Neural cell (in vitro differentiated cells): ENCODE measurements around the gene HNRNPA2B1. TPM values are rescaled to one million over a fixed set of nuclear protein-coding genes. Genes with fewer than 3 reads are reported as not detected.
"Not testable (repeated sequence)": the region's sequence is repeated elsewhere in the genome, so short reads cannot be mapped to it uniquely, and the experiment has no call there.

ENCODE experiments used
- H2AFZ ChIP-seq: fragments of 200-600, 300-800 bp; sonication (generic), shearing (Covaris generic); 2 replicates; pipeline ENCODE4 v1.6.0; 2014; ENCODE audit warnings: low read depth, mild to moderate bottlenecking, antibody characterized with exemption, low read length, moderate library complexity
- H3F3A ChIP-seq: fragments of 200-600 bp; shearing (Covaris generic); 2 replicates; pipeline ENCODE4 v1.6.1; 2016; ENCODE audit warnings: mild to moderate bottlenecking, moderate library complexity, mixed read lengths, antibody characterized with exemption, low read length; ENCODE audit not compliant: insufficient read depth, poor library complexity, severe bottlenecking
- H3K27ac ChIP-seq: fragments of 200-600, 300-800 bp; sonication (generic), shearing (Covaris generic); 2 replicates; pipeline ENCODE4 v1.5.1; 2014; ENCODE audit warnings: mild to moderate bottlenecking, low read length, moderate library complexity
- H3K27me3 ChIP-seq: fragments of 300-800, 200-600 bp; sonication (generic), shearing (Covaris generic); 2 replicates; pipeline ENCODE4 v1.6.0; 2014; ENCODE audit warnings: mild to moderate bottlenecking, low read depth, low read length, moderate library complexity; ENCODE audit not compliant: insufficient read depth
- H3K36me3 ChIP-seq: fragments of 300-800, 200-600 bp; sonication (generic), shearing (Covaris generic); 2 replicates; pipeline ENCODE4 v1.5.1; 2014; ENCODE audit warnings: mild to moderate bottlenecking, antibody characterized with exemption, low read length, moderate library complexity; ENCODE audit not compliant: insufficient read depth
- H3K4me2 ChIP-seq: fragments of 300-800, 200-600 bp; sonication (generic), shearing (Covaris generic); 2 replicates; pipeline ENCODE4 v1.6.0; 2014; ENCODE audit warnings: mild to moderate bottlenecking, low read length
- H3K4me3 ChIP-seq: fragments of 300-800, 200-600 bp; sonication (generic), shearing (Covaris generic); 2 replicates; pipeline ENCODE4 v1.5.1; 2014; ENCODE audit warnings: mild to moderate bottlenecking, low read length, moderate library complexity
- H3K79me2 ChIP-seq: fragments of 200-600 bp; shearing (Covaris generic); replicated peaks from 2 replicates; pipeline ENCODE4 v1.6.0; 2014; ENCODE audit warnings: mild to moderate bottlenecking, low read length, moderate library complexity; ENCODE audit not compliant: insufficient read depth
- H3K9ac ChIP-seq: fragments of 300-800, 200-600 bp; sonication (generic), shearing (Covaris generic); 2 replicates; pipeline ENCODE4 v1.6.1; 2016; ENCODE audit warnings: mild to moderate bottlenecking, low read length, mixed read lengths
- H3K9me2 ChIP-seq: fragments of 200-600 bp; shearing (Covaris generic); 2 replicates; pipeline ENCODE4 v1.6.1; 2016; ENCODE audit warnings: mild to moderate bottlenecking, low read length, mixed read lengths; ENCODE audit not compliant: insufficient read depth
- H3K9me3 ChIP-seq: fragments of 200-600, 300-800 bp; sonication (generic), shearing (Covaris generic); 2 replicates; pipeline ENCODE4 v1.6.1; 2016; ENCODE audit warnings: mild to moderate bottlenecking, mixed run types, low read length, moderate library complexity, mixed read lengths
- H4K20me1 ChIP-seq: fragments of 200-600 bp; shearing (Covaris generic); 2 replicates; pipeline ENCODE4 v1.6.1; 2016; ENCODE audit warnings: mild to moderate bottlenecking, mixed run types; ENCODE audit not compliant: insufficient read depth
- EP300 ChIP-seq: fragments of 450-650 bp; conservative IDR thresholded peaks from 2 replicates; pipeline ENCODE4 v1.6.1; 2014; ENCODE audit warnings: antibody characterized with exemption, mild to moderate bottlenecking, moderate library complexity; ENCODE audit not compliant: poor library complexity, severe bottlenecking
- EZH2 ChIP-seq: fragments of 200-600, 300-800 bp; shearing (Covaris generic), sonication (generic); IDR thresholded peaks from 2 replicates; pipeline ENCODE4 v1.6.1; 2014; ENCODE audit warnings: antibody characterized with exemption, low read length, borderline replicate concordance, mild to moderate bottlenecking; ENCODE audit not compliant: insufficient read depth, poor library complexity, severe bottlenecking
- MXI1 ChIP-seq: fragments of 450-650 bp; conservative IDR thresholded peaks from 2 replicates; pipeline ENCODE4 v1.6.1; 2014; ENCODE audit warnings: antibody characterized with exemption, mild to moderate bottlenecking; ENCODE audit not compliant: poor library complexity, severe bottlenecking
- POLR2AphosphoS5 ChIP-seq: IDR thresholded peaks from 2 replicates; pipeline ENCODE4 v1.6.1; 2012
- RAD21 ChIP-seq: fragments of 450-650 bp; conservative IDR thresholded peaks from 2 replicates; pipeline ENCODE4 v1.6.1; 2014; ENCODE audit warnings: antibody characterized with exemption, mild to moderate bottlenecking, moderate library complexity
- SMC3 ChIP-seq: fragments of 450-650 bp; conservative IDR thresholded peaks from 2 replicates; pipeline ENCODE4 v1.6.1; 2014; ENCODE audit warnings: antibody characterized with exemption, mild to moderate bottlenecking, moderate library complexity; ENCODE audit not compliant: poor library complexity
- TAF1 ChIP-seq: IDR thresholded peaks from 2 replicates; pipeline ENCODE4 v1.6.1; 2012; ENCODE audit warnings: low read depth
- polyA plus RNA-seq: library from polyadenylated mRNA; depleted of rRNA; stranded (reverse); fragments of >200 nt; gene quantifications from 2 replicates; pipeline ENCODE4 v1.2.3, GENCODE V29; 2014
- TF ChIP-seq, protein P1 (sequence below): IDR thresholded peaks from 2 replicates; pipeline ENCODE4 v1.6.1; 2012; ENCODE audit warnings: borderline replicate concordance
- TF ChIP-seq, protein P2 (sequence below): fragments of 450-650 bp; IDR thresholded peaks from 2 replicates; pipeline ENCODE4 v1.5.1; 2014; ENCODE audit warnings: antibody characterized with exemption, mild to moderate bottlenecking, moderate library complexity; ENCODE audit not compliant: poor library complexity, severe bottlenecking

The HNRNPA2B1 gene
- polyA plus RNA-seq, 1 donor from 2014 or later, result 419 TPM

DNA sequence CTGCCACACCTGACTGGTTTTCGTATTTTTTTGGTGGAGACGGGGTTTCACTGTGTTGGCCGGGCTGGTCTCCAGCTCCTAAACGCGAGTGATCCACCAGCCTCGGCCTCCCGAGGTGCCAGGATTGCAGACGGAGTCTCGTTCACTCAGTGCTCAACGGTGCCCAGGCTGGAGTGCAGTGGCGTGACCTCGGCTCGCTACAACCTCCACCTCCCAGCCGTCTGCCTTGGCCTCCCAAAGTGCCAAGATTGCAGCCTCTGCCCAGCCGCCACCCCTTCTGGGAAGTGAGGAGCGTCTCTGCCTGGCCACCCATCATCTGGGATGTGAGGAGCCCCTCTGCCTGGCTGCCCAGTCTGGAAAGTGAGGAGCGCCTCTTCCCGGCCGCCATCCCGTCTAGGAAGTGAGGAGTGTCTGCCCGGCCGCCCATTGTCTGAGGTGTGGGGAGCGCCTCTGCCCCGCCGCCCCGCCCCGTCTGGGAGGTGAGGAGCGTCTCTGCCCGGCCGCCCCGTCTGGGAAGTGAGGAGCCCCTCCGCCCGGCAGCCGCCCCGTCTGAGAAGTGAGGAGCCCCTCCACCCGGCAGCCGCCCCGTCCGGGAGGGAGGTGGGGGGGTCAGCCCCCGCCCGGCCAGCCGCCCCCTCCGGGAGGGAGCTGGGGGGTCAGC lies 52.8 kb downstream of the HNRNPA2B1 start:
- not testable (repeated sequence) for H3K27ac ChIP-seq, H3K9ac ChIP-seq, H3K79me2 ChIP-seq, H3K4me2 ChIP-seq, H2AFZ ChIP-seq, H3K4me3 ChIP-seq, H3K36me3 ChIP-seq, H3K9me2 ChIP-seq, H4K20me1 ChIP-seq, H3K9me3 ChIP-seq, H3F3A ChIP-seq
- peaks cover 13% of the 10 kb centered on the region for H3K27me3 ChIP-seq

DNA sequence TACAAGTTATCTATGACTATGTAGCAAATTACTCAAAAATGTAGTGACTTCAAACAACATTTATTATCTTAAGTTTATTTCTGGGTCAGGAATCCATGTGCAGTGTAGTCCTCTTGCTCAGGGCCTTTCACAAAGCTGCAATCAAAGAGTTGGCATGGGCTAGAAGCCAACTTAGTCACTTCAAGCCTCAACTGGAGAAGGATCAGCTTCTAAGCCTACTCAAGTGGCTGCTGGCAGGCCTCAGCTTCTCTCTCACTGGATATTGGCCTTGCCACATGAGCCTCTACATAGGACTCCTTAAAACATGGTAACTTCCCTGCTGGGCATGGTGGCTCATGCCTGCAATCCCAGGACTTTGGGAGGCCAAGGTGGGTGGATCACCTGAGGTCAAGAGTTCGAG lies 53.5 kb downstream of the HNRNPA2B1 start:
- no peaks in the 10 kb centered on the region for H3K79me2 ChIP-seq
- peaks cover 9% of the 10 kb centered on the region for H3K27me3 ChIP-seq
- no peaks in the 10 kb centered on the region for H3K9me3 ChIP-seq
- no peak overlapping the region for H3K4me2 ChIP-seq
- H2AFZ ChIP-seq, result no peak overlapping the region
- H3K9ac ChIP-seq, result no peak overlapping the region
- no peaks in the 10 kb centered on the region for H3K36me3 ChIP-seq
- TF ChIP-seq, protein P1, sequence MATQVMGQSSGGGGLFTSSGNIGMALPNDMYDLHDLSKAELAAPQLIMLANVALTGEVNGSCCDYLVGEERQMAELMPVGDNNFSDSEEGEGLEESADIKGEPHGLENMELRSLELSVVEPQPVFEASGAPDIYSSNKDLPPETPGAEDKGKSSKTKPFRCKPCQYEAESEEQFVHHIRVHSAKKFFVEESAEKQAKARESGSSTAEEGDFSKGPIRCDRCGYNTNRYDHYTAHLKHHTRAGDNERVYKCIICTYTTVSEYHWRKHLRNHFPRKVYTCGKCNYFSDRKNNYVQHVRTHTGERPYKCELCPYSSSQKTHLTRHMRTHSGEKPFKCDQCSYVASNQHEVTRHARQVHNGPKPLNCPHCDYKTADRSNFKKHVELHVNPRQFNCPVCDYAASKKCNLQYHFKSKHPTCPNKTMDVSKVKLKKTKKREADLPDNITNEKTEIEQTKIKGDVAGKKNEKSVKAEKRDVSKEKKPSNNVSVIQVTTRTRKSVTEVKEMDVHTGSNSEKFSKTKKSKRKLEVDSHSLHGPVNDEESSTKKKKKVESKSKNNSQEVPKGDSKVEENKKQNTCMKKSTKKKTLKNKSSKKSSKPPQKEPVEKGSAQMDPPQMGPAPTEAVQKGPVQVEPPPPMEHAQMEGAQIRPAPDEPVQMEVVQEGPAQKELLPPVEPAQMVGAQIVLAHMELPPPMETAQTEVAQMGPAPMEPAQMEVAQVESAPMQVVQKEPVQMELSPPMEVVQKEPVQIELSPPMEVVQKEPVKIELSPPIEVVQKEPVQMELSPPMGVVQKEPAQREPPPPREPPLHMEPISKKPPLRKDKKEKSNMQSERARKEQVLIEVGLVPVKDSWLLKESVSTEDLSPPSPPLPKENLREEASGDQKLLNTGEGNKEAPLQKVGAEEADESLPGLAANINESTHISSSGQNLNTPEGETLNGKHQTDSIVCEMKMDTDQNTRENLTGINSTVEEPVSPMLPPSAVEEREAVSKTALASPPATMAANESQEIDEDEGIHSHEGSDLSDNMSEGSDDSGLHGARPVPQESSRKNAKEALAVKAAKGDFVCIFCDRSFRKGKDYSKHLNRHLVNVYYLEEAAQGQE, result no peak
- TF ChIP-seq TAF1 (no peak), EZH2 (no peak), RAD21 (no peak), MXI1 (no peak), SMC3 (no peak), EP300 (no peak), POLR2AphosphoS5 (no peak)
- TF ChIP-seq, protein P2, sequence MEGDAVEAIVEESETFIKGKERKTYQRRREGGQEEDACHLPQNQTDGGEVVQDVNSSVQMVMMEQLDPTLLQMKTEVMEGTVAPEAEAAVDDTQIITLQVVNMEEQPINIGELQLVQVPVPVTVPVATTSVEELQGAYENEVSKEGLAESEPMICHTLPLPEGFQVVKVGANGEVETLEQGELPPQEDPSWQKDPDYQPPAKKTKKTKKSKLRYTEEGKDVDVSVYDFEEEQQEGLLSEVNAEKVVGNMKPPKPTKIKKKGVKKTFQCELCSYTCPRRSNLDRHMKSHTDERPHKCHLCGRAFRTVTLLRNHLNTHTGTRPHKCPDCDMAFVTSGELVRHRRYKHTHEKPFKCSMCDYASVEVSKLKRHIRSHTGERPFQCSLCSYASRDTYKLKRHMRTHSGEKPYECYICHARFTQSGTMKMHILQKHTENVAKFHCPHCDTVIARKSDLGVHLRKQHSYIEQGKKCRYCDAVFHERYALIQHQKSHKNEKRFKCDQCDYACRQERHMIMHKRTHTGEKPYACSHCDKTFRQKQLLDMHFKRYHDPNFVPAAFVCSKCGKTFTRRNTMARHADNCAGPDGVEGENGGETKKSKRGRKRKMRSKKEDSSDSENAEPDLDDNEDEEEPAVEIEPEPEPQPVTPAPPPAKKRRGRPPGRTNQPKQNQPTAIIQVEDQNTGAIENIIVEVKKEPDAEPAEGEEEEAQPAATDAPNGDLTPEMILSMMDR, result no peak
- no peak overlapping the region for H3K27ac ChIP-seq
- no peaks in the 10 kb centered on the region for H4K20me1 ChIP-seq
- H3F3A ChIP-seq, result no peaks in the 10 kb centered on the region
- no peaks in the 10 kb centered on the region for H3K9me2 ChIP-seq
- H3K4me3 ChIP-seq, result no peak overlapping the region

GRCh38 chr7:26145238-26145637 lies 55.3 kb downstream of the HNRNPA2B1 start:
- H3K9me2 ChIP-seq, result no peaks in the 10 kb centered on the region
- no peaks in the 10 kb centered on the region for H3K9me3 ChIP-seq
- no peaks in the 10 kb centered on the region for H3K79me2 ChIP-seq
- no peaks in the 10 kb centered on the region for H3K27me3 ChIP-seq
- no peak overlapping the region for H3K9ac ChIP-seq
- H3K27ac ChIP-seq, result no peak overlapping the region
- H3F3A ChIP-seq, result no peaks in the 10 kb centered on the region
- TF ChIP-seq MXI1, result no peak
- TF ChIP-seq, protein P2, result no peak
- TF ChIP-seq TAF1, result no peak
- no peak for TF ChIP-seq EZH2
- TF ChIP-seq, protein P1, result no peak
- no peak for TF ChIP-seq RAD21
- no peak for TF ChIP-seq POLR2AphosphoS5
- no peak for TF ChIP-seq SMC3
- TF ChIP-seq EP300, result no peak
- no peak overlapping the region for H3K4me3 ChIP-seq
- H2AFZ ChIP-seq, result no peak overlapping the region
- no peaks in the 10 kb centered on the region for H4K20me1 ChIP-seq
- H3K36me3 ChIP-seq, result no peaks in the 10 kb centered on the region
- no peak overlapping the region for H3K4me2 ChIP-seq
